HG02571 (cell line): ENCODE results near the gene GPR173.

Experiments
- ATAC-seq: cut with Tn5 transposase; IDR thresholded peaks from one replicate; pipeline ENCODE4 v1.9.1; 2021; ENCODE audit warnings: mild to moderate bottlenecking, moderate library complexity; ENCODE audit not compliant: unreplicated experiment

Gene GPR173, protein sequence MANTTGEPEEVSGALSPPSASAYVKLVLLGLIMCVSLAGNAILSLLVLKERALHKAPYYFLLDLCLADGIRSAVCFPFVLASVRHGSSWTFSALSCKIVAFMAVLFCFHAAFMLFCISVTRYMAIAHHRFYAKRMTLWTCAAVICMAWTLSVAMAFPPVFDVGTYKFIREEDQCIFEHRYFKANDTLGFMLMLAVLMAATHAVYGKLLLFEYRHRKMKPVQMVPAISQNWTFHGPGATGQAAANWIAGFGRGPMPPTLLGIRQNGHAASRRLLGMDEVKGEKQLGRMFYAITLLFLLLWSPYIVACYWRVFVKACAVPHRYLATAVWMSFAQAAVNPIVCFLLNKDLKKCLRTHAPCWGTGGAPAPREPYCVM

DNA sequence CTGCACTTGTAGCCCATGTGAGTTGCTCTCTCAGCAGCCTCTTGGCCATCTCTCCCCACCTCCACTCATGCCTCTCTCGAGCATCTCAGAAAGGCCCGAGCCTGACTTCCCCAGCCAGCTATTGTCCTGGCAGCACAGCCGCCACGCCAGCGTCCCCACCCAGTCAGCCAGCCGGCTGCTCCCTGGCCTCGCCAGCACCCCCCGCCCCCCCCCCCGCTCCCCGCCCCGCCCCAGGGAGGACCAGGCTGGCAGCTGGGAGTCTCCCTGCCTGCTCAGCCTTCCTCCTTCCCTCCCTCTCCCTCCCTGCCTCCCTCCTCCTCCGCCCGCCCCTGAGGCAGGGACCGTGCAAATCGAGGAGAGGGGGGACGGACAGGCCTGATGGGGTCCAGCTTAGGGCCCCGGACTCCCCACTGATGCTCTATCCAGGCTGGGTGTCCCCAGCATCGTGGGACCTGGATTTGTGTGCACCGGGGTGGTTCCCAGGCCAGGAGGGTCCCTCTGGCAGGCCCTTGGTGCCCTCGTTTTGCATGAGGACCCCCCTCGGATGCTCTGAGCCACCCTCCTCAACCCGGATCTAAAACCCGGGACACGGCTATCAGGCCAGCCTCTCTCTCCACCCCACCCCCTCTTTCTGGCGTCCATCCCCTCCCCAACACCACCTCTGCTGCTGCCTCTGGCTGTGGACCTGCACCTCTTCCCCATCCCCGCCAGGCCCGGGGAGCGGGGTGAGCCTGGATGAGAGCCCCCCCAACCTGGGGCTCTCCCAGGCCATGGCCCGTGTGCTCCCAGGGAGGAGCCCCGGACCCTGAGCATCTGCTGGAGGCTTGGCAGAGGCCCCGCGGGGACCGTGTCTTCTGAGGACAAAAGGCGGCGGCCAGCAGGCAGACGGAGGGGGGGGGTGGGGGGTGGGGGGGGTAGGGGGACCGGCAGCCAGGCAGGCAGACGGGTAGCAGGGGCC is at the start of gene GPR173:
Gene GPR173, plus strand, starts transcription at position 621 of the 958 bp plus-strand sequence. CDS start 27,833 bp downstream, outside the sequence.
- ATAC-seq = no peak

DNA sequence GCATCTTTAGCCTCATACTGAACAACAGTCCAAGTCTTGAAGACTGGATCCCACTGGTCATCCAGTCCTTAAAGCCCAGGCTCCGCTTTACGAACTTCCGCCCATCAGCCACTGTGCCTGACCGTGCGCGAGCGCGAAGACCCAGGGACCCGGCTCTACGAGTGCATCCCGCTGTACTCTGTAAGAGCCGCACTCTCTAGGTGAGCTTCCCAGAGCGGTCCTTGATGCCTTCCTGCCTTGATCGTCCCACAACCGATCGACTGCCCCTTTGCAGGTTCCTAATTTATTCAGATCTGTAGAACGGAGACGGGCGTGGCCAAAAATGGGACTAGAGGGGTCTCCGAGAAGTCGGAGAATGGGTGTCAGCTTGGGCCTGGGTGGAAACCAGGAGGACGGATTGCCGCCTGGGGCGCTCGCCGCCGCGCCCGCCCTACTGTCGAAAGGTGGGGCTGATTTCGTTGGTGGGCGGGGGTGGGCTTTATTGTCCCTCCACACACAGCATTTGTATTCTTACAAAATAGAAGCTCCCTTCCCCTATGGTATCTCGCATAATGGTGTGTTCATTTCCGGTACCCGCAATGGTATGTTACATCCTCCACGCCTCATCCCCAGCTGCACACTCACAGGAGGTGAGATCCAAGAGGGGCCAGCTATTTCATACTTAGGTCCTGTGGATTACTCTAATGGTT is 48.0 kb upstream of the GPR173 start:
- ATAC-seq = no peak

DNA sequence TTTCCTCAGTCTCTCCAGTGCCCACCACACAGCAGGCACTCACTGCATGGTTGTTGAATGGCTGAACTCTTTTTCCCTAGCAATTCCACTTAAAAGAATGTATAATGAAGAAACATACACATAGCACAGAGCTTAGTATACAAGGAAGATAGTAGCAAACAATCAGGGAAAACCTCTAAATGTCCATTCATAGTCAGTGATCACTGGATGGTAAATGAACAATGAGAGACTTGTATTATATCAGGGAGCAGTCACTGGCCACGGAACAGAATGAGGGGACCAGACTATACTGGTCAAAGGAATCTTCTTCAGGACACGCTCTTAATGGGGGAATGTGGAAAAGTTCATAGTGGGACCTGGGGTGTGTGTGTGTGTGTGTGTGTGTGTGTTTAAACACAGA is 46.6 kb upstream of the GPR173 start:
- no peak for ATAC-seq

DNA sequence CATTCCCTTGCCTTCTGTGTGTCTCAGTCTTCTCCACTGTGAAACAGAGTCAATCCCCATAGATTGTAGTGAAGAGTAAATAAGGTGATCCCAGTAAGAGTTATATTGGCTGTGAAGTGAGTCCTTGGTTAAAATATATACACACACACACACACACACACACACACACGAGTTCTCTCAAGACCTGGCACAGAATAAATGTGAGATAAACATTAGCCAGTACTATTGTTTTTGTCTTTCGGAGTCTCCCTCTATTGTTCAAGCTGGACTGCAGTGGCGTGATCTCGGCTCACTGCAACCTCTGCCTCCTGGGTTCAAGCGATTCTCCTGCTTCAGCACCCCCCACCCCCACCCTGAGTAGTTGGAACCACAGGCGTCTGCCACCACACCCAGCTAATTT is 45.5 kb upstream of the GPR173 start:
- no peak for ATAC-seq

DNA sequence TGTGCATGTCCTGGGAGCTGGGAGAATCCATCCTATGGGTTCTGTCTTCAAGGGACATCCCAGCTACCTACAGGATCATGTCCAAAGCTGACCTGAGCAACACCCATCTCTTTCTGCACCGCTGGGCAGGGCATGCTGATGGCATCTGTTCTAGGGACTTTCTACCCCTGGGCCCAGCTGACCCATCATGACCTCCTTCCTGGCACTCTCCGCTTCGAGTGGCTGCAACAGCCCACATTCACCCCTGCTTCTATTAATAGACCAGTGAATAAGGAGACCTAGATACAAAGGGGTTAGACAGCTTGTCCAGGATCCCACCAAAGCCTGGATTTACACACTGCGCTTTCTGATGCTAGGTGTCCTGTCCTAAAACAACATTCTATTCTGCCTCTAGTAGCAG is 44.6 kb upstream of the GPR173 start:
- no peak for ATAC-seq

DNA sequence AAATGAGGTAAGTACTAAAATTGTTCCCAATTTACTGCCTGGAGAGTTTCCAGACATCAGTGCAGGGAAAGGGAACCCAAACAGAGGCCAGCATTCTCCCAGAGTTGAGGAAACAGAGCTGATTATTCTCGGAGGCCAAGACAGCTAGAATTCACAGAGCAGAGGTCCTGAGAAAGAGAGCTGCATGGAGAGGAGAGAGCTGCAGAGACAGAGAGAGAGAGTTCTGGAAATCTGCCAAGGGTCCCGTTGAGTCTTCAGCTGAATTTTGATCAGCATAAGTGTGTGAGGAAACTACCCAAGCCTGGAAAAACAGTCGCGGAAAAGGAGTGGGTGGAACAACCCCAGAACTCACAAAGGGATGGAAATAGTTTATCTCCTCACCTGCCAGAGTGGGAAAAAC is 43.8 kb upstream of the GPR173 start:
- no peak for ATAC-seq

DNA sequence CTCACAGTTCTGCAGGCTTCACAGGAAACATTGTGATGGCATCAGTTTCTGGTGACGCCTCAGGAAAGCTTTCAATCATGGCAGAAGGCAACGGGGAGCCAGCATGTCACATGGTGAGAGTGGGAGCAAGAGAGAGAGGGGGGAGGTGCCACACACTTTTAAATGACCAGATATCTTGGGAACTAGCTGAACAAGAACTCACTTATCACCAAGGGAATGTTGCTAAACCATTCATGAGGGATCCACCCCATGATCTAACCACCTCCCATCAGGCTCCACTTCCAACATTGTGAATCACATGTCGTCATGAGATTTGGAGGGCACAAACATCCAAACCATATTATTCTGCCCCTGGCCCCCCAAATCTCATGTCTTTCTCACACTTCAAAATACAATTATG is 43.3 kb upstream of the GPR173 start:
- ATAC-seq = no peak

DNA sequence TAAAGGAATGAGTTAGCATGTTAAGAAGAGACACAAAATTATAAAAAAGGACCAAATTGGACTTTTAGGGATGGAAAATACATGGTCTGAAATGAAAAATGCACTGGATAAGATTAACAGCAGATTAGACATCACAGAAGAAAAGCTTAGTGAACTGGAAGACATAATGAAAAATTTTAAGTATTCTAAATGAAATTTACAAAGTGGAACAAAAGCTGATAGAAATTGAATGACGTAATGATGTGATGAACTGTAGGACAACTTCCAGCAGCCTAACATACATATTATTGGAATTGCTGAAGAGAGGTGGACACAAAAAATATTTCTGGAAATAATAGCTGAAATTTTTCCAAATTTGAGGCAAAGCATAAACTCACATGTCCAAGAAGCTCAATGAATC is 39.6 kb upstream of the GPR173 start:
- no peak for ATAC-seq

DNA sequence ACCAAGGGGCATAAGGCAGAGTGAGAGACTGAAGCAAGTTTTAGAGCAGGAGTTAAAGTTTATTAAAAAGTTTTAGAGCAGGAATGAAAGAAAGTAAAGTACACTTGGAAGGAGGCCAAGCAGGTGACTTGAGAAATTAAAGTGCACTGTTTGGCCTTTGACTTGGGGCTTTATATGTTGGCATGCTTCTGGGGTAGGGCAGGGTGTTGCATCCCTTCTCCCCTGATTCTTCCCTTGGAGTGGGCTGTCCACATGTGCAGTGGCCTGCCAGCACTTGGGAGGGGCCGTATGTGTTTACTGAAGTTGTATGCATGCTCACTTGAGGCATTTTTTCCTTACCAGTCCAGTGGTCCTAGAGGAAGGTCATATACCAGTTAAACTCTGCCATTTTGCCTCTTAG is 35.3 kb upstream of the GPR173 start:
- no peak for ATAC-seq

DNA sequence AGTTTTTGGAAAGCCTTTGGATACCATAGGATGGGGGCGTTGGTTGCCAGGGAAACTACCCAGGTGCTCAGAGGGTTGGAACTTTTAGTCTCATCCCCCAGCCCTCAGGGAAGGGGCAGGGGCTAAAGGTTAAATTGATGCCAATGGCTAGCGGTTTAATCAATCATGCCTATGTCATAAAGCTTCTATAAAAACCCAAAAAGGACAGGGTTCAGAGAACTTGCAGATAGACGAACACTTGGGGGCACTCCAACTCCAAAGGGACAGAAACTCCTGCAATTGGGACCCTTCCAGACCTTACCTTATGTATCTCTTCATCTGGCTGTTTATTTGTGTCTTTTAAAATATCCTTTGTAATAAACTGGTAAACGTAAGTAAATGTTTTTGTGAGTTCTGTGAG is 30.0 kb upstream of the GPR173 start:
- no peak for ATAC-seq

DNA sequence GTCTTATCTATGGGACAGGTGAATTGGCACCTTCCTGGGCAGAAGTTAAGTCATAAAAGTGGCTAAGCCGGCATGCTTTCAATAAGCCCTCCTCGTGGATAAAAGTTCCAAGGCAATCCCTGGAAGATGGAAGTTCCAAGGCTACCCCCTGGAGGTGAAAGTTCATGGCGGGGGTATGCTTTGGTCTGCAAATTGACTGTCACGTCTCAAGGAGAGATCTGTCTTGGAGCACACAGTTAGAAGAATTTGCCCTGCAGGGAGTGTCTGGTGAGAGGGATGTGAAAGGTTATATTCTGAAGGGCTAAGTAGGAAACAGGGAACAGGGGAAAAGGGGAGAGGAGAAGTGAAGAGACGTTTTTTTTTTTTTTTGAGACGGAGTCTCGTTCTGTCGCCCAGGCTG is 26.2 kb upstream of the GPR173 start:
- ATAC-seq = no peak

DNA sequence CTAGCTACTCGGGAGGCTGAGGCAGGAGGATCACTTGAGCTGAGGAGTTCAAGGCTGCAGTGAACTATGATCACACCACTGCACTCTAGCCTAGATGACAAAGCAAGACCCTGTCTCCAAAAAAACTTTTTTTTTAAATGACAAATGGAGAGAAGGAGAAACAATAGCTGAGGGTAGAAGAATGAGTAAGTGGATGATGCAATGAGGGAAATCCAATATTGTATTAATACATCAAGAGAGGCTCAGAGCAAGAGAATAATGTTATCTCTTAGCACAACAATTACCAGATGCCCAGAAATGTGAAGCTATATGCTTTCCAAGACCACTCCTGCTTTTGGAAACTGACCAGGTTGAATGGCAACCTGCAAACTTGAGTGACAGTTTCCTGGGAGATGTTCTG is 19.9 kb upstream of the GPR173 start:
- no peak for ATAC-seq

DNA sequence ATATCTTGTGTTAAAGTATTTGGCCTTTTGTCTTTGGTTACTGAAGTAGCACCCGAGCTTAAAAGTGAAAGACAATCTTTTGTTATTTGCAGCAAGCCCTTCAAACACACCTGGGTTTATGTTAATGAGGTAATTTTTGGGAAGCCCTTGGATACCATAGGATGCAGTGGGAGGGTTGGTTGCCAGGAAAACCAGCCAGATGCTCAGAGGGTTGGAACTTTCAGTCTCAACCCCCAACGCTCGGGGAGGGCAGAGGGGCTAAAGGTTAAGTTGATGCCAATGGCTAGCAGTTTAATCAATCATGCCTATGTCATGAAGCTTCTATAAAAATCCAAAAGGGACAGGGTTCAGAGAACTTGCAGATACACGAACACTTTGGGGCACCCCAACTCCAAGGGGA is 17.2 kb upstream of the GPR173 start:
- ATAC-seq = no peak

DNA sequence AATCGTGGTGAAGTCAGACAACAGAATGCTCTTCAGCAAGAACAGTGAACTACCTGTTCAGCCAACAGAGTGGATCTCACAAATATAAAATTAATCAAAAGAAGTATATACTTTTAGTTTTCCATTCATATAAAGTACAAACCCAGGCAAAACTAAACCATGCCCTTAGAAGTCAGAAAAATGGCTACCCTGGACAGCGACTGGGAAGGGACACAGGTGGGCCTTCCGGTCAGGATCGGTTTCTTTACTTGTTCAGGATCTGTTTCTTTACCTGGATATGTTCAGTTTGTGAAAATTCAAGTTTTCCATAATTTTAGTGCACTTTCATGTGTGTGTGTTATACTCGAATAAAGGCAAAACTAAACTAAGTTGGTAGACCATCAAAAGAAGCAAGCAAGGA is 12.4 kb upstream of the GPR173 start:
- no peak for ATAC-seq

DNA sequence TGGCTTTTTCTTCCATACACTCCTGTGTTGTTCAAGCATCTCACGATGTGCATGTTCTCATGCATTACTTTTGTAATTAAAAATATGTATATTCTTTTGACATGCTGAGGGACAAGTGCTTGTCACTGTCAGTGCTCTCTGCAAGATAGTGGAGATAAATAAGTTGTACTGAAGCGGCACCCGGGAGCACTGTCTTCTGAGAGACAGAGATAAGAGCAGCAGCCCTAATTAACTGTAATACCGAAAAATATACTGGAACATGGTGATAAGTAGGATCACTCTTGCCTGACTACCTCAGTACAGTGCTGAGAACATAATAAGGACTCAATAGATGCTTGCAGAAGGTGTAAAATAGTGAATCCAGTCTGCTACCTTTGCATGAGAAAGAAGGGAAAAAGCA is 9.4 kb upstream of the GPR173 start:
- ATAC-seq = no peak

DNA sequence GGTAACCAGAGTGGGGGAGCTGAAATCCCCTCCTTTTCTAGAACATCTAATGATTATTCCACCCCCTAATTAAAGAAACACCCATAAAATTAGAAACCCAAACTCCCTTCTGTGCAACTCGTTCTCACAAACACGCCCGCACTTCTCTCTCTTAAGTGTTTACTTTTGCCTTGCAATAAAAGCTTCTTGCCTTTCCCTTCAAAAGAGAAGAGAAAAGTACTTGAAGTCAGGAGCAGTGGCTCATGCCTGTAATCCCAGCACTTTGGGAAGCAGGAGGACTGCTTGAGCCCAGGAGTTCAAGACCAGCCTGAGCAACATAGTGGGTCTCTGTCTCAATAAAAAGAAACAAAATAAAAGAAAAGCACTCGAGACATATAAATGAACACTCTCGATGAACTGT is 3.6 kb upstream of the GPR173 start:
- ATAC-seq = no peak

DNA sequence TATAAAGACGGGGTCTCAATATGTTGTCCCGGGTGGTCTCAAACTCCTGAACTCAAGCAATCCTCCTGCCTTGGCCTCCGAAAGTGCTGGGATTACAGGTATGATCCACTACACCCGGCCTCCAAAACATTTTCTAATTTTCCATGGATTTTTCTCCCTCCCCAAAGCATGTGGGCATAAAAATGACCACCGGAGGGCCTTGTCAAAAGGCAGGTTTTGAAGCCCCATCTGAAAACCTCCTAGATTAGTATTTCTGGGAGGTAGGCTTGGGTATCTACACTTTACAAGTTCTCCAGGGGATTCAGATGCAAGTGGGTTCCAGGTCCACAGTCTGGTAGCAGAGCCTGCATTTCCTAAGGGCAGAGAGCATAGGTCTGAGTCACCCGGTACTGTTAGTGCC is 1.4 kb upstream of the GPR173 start:
- no peak for ATAC-seq

DNA sequence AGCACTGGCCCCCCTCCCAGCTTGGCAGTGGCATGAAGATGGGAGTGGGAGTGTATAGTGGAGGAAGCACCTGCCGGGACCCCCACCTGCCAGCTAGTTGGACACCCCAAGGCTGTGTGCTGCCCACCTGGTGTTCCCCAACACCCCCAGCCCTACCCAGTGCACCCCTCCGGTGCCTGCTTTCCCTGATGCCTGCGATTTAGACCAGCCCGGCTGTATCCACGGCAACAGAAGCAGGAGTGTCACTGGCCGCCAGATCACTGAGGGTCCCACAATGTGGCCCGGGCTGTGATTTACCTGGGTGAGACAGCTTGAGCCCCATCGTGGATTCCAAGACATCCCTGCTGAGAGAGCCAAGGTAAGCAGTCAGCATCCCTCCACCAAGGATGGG is 533 bp downstream of the GPR173 start:
- ATAC-seq = no peak

DNA sequence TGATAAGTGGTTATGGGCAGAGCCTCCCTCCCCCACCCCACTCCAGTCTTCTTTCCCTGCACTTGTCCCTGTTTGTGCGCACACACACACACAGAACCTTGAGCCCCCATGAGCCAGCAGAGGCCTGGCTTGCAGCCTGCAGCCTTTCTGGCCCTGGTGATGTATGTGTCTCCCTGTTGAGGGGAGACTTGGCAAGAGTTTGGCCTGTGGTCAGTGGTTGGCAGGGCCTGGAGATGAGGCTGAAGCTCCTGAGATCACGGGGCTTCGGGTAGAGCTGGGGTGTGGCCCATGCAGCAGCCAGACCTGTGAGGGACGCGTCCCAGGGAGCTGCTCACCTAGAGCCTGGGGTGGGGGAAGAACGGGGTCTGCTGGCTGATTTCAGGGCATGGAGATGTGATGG is 2.3 kb downstream of the GPR173 start:
- no peak for ATAC-seq

DNA sequence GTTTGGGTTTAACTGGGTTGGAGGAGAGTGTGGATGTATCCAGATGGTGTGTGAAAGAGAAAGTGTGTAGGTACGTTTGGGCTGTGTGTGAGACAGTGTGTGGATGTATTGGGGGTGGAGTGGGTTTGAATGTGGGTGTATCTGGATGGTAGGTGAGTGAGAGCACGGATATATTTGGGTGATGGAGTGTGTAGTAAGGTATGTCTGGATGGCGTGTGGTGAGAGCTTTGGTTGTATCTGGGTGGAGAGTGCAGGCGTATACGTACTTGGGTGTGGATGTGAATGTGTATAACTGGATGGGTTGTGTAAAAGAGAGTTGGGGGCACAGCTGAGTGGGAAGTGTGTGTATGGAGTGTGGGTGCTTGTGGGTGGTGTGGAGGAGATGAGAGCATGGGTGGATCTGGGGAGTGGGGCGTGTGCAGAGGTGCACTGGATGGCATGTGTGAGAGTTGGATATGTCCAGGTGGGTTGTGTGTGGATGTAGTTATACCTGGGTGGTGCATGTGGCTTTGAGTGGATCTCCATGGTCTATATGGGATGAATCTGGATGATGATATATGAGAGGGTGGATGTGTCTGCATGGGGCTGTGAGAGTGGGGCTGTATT is 6.8 kb downstream of the GPR173 start:
- ATAC-seq = no peak

DNA sequence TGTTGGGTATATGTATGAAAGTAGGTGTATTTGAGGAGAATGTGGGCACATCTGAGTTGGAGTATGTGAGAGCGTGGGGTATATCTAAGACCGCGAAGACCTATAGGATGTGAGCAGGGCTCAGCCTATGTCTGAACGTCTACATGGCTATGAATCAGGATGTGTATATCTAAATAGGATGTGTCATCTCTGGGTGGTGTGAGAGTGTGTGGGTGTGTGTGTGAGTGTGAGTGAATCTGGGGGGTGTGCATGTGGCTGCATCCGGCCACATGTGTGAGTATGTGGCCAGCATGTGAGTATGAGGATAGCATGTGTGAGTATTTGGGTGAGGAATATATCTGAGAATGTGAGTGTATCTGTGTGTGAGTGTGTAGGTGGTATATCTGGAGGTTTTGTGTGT is 7.7 kb downstream of the GPR173 start:
- no peak for ATAC-seq
